Panc1 (cell line): Measurements from ENCODE around the gene CDKN2B-AS1.

ENCODE experiments used
- POLR2AphosphoS5 ChIP-seq: IDR thresholded peaks from 2 replicates; pipeline ENCODE4 v1.6.1; 2012; ENCODE audit warnings: mild to moderate bottlenecking, low read depth, low read length, moderate library complexity
- TCF7L2 ChIP-seq: IDR thresholded peaks from 2 replicates; pipeline ENCODE4 v1.6.1; 2011; ENCODE audit warnings: mild to moderate bottlenecking, low read depth, low read length, inconsistent platforms
- TF ChIP-seq, protein P1 (sequence below): fragments of 450-650 bp; IDR thresholded peaks from 2 replicates; pipeline ENCODE4 v1.5.1; 2017; ENCODE audit warnings: mild to moderate bottlenecking

DNA sequence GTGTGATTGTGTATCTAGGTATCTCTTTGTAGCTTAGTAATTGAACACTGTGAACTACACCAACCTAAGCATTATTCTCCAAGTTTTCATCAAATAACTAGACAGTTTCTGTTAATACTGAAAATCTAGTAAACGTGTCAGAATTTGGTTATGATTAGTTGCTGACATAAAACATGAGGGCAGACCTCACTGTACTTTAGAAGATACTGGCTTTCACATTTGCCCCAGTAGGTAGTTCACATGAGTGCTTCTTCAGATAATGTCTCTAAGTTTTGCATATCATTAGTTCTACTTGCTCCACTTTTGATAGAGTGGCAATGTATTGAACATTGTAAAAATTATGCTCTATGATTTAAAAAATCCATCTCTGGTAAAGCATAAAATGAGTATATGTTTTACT lies 7.4 kb downstream of the CDKN2B-AS1 start:
- TF ChIP-seq, protein P1, sequence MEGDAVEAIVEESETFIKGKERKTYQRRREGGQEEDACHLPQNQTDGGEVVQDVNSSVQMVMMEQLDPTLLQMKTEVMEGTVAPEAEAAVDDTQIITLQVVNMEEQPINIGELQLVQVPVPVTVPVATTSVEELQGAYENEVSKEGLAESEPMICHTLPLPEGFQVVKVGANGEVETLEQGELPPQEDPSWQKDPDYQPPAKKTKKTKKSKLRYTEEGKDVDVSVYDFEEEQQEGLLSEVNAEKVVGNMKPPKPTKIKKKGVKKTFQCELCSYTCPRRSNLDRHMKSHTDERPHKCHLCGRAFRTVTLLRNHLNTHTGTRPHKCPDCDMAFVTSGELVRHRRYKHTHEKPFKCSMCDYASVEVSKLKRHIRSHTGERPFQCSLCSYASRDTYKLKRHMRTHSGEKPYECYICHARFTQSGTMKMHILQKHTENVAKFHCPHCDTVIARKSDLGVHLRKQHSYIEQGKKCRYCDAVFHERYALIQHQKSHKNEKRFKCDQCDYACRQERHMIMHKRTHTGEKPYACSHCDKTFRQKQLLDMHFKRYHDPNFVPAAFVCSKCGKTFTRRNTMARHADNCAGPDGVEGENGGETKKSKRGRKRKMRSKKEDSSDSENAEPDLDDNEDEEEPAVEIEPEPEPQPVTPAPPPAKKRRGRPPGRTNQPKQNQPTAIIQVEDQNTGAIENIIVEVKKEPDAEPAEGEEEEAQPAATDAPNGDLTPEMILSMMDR, result no peak
- no peak for TF ChIP-seq POLR2AphosphoS5
- no peak for TF ChIP-seq TCF7L2
